ENCODE data around the gene N4BP3.

Gene N4BP3

DNA sequence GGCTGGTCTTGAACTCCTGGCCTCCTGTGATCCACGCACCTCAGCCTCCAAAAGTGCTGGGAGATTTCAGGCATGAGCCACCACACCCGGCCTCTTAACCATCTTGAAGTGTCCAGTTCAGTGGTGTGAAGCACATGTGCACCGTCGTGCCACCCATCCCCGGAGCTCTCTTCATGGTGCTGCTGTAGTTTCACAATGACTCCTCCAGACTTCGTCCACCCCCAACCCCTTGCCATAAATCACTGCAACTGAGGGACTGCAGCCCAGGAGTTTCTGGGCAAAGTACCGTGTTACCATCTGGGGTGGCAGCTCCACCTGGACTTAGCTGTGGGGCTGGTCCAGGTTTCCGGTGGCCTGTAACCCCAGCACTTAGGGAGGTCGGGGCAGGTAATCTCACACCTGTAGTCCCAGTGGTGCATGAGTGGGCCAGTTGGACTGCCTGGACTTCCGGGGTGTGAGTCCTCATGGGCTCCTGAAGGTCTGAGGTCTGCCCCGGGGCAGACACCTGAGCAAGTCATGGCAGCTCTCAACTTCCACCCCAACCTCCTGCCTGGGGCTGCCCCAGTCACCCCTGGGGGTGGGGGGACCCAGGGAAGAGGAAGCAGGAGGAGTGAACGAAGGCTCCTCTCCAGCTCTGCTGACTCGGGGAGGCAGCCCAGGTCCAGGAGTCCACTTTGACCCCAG, 6.6 kb upstream of the N4BP3 start:
- H3K4me3 ChIP-seq (ENCODE audit: low read depth, low read length) = no peak overlapping the region
- DNase-seq (ENCODE audit: low read depth) = no peak
- TF ChIP-seq CTCF (IDR thresholded peaks at IDR 0.05; ENCODE audit: low read depth, low read length) (no peak), MYC (IDR thresholded peaks at IDR 0.05; ENCODE audit: low read depth, low read length) (no peak), MAX (IDR thresholded peaks at IDR 0.05; ENCODE audit: low read depth, low read length) (no peak), POLR2A (IDR thresholded peaks at IDR 0.05; ENCODE audit: extremely low read depth, insufficient read length) (no peak)

DNA sequence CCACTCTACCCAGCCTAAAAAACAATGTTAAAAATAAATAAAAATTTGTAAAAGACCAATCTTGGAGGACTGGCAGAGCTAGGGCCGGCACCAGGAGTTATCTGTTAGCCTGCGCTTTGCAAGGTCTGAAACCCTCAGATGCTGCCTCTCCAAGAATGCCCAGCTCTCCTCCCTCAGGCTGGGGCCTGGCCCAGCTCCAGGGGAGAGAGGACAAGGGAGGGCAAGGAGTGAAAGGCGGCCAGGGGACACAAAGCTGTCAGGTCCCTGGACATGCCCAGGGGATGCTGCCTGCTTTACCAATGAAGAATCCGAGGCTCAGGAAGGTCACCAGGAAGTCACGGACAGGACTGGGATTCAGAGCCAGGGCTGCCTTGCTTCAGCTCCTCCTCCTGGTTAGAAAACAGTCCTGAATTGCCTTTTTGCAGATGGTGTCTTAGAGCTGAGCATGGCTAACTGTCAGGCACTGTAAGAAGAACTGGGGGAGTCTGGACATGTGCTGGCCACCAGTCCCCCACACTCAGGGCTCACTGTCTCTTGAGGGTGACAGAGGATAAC, 5.5 kb upstream of the N4BP3 start:
- TF ChIP-seq MYC (IDR thresholded peaks at IDR 0.05; ENCODE audit: low read depth, low read length) (no peak), CTCF (IDR thresholded peaks at IDR 0.05; ENCODE audit: low read depth, low read length) (no peak), MAX (IDR thresholded peaks at IDR 0.05; ENCODE audit: low read depth, low read length) (no peak), POLR2A (IDR thresholded peaks at IDR 0.05; ENCODE audit: extremely low read depth, insufficient read length) (no peak)
- H3K4me3 ChIP-seq (ENCODE audit: low read depth, low read length) = no peak overlapping the region
- no peak for DNase-seq (ENCODE audit: low read depth)

GRCh38 chr5:178108446-178108845, 4.9 kb upstream of the N4BP3 start:
- no peak overlapping the region for H3K4me3 ChIP-seq (ENCODE audit: low read depth, low read length)
- TF ChIP-seq MYC (IDR thresholded peaks at IDR 0.05; ENCODE audit: low read depth, low read length) = no peak
- no peak for TF ChIP-seq MAX (IDR thresholded peaks at IDR 0.05; ENCODE audit: low read depth, low read length)
- no peak for DNase-seq (ENCODE audit: low read depth)

- peak; percentile 40 for DNase-seq (ENCODE audit: low read depth)
- no peak overlapping the region for H3K4me3 ChIP-seq (ENCODE audit: low read depth, low read length)
- TF ChIP-seq MYC (IDR thresholded peaks at IDR 0.05; ENCODE audit: low read depth, low read length) = no peak
Measured at GRCh38 chr5:178108966-178109365, 4.4 kb upstream of the N4BP3 start.

DNA sequence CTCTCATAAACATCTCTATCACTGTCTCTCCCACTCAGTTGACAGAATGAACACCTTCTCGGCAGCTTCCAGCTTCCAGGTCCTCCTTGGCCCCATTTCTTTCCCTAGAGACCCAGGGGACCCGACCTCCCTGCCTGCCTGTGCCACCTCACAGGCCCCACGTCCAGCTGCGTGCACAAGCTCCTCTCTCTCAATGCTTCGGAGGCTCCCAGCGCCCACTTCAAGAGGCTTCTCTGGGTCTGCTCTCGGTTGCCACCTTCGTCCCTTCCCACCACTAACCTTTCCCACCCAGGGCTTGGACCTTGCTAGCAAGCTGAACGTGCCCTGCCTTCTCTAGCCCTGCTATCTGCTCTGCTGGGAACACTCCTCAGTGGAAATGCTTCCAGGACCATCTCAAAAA, 2.8 kb upstream of the N4BP3 start:
- TF ChIP-seq POLR2A (IDR thresholded peaks at IDR 0.05; ENCODE audit: extremely low read depth, insufficient read length) (no peak), MYC (IDR thresholded peaks at IDR 0.05; ENCODE audit: low read depth, low read length) (no peak)
- H3K4me3 ChIP-seq (ENCODE audit: low read depth, low read length) = no peak overlapping the region
- DNase-seq (ENCODE audit: low read depth) = no peak

GRCh38 chr5:178111925-178112324, 1.4 kb upstream of the N4BP3 start:
- H3K4me3 ChIP-seq (ENCODE audit: low read depth, low read length) = no peak overlapping the region
- TF ChIP-seq MAX (IDR thresholded peaks at IDR 0.05; ENCODE audit: low read depth, low read length) (no peak), MYC (IDR thresholded peaks at IDR 0.05; ENCODE audit: low read depth, low read length) (no peak), POLR2A (IDR thresholded peaks at IDR 0.05; ENCODE audit: extremely low read depth, insufficient read length) (no peak), CTCF (IDR thresholded peaks at IDR 0.05; ENCODE audit: low read depth, low read length) (no peak)
- no peak for DNase-seq (ENCODE audit: low read depth)

- TF ChIP-seq CTCF (IDR thresholded peaks at IDR 0.05; ENCODE audit: low read depth, low read length) = no peak
- DNase-seq (ENCODE audit: low read depth) = no peak
- H3K4me3 ChIP-seq (ENCODE audit: low read depth, low read length) = no peak overlapping the region
Measured at GRCh38 chr5:178112545-178112944, 787 bp upstream of the N4BP3 start.

Measured in NB4 (cell line).